ENCODE measurements around the gene PTGES3. TPM values are rescaled to one million over a fixed set of nuclear protein-coding genes. Genes with fewer than 3 reads are reported as not detected.
A peak's percentile ranks its signal among the peaks of the same experiment; 100 is the strongest.

The PTGES3 gene
- total and polyA plus RNA-seq, 7 experiments from 2014 or later: 111 to 289 (median 154) TPM

GRCh38 chr12:56645201-56645716 is 42.8 kb downstream of the PTGES3 start:
- intact Hi-C loops (cut with micrococcal nuclease): loop anchor here (5.0 kb wide), 2 partner anchors 467 to 718 kb away; partner anchors contain the start of genes PYM1 (in 1 of the 2) and STAT6 (in 1 of the 2)
- H3K27ac Mint-ChIP-seq: peak overlapping the region; percentile 97 to 100 (median 99)
- Histone ChIP-seq H3K27me3 (ENCODE audit: control insufficient read depth in 2 of 2, insufficient read depth in 2 of 2, low read length in 2 of 2) (no peaks in the 10 kb centered on the region), H3K36me3 (ENCODE audit: control insufficient read depth in 2 of 3, insufficient read depth in 3 of 3, low read length in 3 of 3) (peaks cover 12 to 40% (median 23%) of the 10 kb centered on the region in 3 experiments), H3K4me1 (ENCODE audit: control insufficient read depth in 2 of 2, insufficient read depth in 2 of 2, low read length in 2 of 2) (peaks cover 4 to 21% of the 10 kb centered on the region in 2 donors), H3K4me3 (ENCODE audit: low read length) (peak overlapping the region; percentile 83), H3K27ac (ENCODE audit: low read depth, low read length) (peak overlapping the region; percentile 93), H3K9me3 (ENCODE audit: control insufficient read depth in 2 of 3, low read length in 3 of 3) (no peaks in the 10 kb centered on the region)
- H3K9me3 Mint-ChIP-seq: no peaks in the 10 kb centered on the region
- peak in 1 of 9 donors; percentile 25 for DNase-seq
- H3K4me1 Mint-ChIP-seq: peaks cover 17 to 43% (median 36%) of the 10 kb centered on the region in 7 donors
- H3K27me3 Mint-ChIP-seq: no peaks in the 10 kb centered on the region
- peaks cover 6 to 33% (median 15%) of the 10 kb centered on the region in 5 donors for H3K36me3 Mint-ChIP-seq
- CTCF ChIA-PET: interaction anchor here (2.3 kb wide), 1 partner anchor 9 kb away, joined by 10 read pairs; no protein-coding TSS in a partner anchor
- POLR2A ChIA-PET: interaction anchor here (0.5 to 8.3 kb wide), 15 partner anchors 10 to 672 kb away, joined by 3 to 88 read pairs (median 5); partner anchors contain the start of genes BAZ2A, NACA, PTGES3 and RAB5B
- peak overlapping the region; percentile 82 to 98 (median 94) for H3K4me3 Mint-ChIP-seq
- no peak for ATAC-seq

- Mint-ChIP-seq H3K9me3 (no peaks in the 10 kb centered on the region), H3K27ac (peak overlapping the region; percentile 97 to 100 (median 99)), H3K4me3 (peak overlapping the region; percentile 82 to 98 (median 94)), H3K36me3 (peaks cover 6 to 36% (median 17%) of the 10 kb centered on the region in 5 donors), H3K4me1 (peaks cover 17 to 43% (median 39%) of the 10 kb centered on the region in 7 donors), H3K27me3 (no peaks in the 10 kb centered on the region)
- H3K27ac ChIP-seq (ENCODE audit: low read depth, low read length): peak overlapping the region; percentile 93
- H3K4me3 ChIP-seq (ENCODE audit: low read length): peak overlapping the region; percentile 83
- intact Hi-C loops (cut with micrococcal nuclease): loop anchor here (5.0 kb wide), 2 partner anchors 468 to 717 kb away; partner anchors contain the start of genes PYM1 (in 1 of the 2) and STAT6 (in 1 of the 2)
- peaks cover 4 to 21% of the 10 kb centered on the region in 2 donors for H3K4me1 ChIP-seq (ENCODE audit: control insufficient read depth in 2 of 2, insufficient read depth in 2 of 2, low read length in 2 of 2)
- H3K36me3 ChIP-seq (ENCODE audit: control insufficient read depth in 2 of 3, insufficient read depth in 3 of 3, low read length in 3 of 3): peaks cover 16 to 46% (median 27%) of the 10 kb centered on the region in 3 experiments
- ChIA-PET CTCF (interaction anchor here (2.3 kb wide), 1 partner anchor 8 kb away, joined by 10 read pairs; no protein-coding TSS in a partner anchor), POLR2A (interaction anchor here (0.6 to 8.3 kb wide), 11 partner anchors 10 to 107 kb away, joined by 3 to 88 read pairs (median 6); partner anchors contain the start of genes BAZ2A, NACA and PTGES3)
- no peaks in the 10 kb centered on the region for H3K27me3 ChIP-seq (ENCODE audit: control insufficient read depth in 2 of 2, insufficient read depth in 2 of 2, low read length in 2 of 2)
- no peak for ATAC-seq
- no peaks in the 10 kb centered on the region for H3K9me3 ChIP-seq (ENCODE audit: control insufficient read depth in 2 of 3, low read length in 3 of 3)
- no peak for DNase-seq
These were observed 43.4 kb downstream of the PTGES3 start for GRCh38 chr12:56644654-56645053.

GRCh38 chr12:56641219-56641618 is 46.9 kb downstream of the PTGES3 start:
- H3K36me3 Mint-ChIP-seq: peaks cover 6 to 48% (median 30%) of the 10 kb centered on the region in 5 donors
- Histone ChIP-seq H3K36me3 (ENCODE audit: control insufficient read depth in 2 of 3, insufficient read depth in 3 of 3, low read length in 3 of 3) (peaks cover 17 to 67% (median 46%) of the 10 kb centered on the region in 3 experiments), H3K4me3 (ENCODE audit: low read length) (no peak overlapping the region), H3K27ac (ENCODE audit: low read depth, low read length) (no peak overlapping the region), H3K4me1 (ENCODE audit: control insufficient read depth in 2 of 2, insufficient read depth in 2 of 2, low read length in 2 of 2) (peaks cover 5 to 21% of the 10 kb centered on the region in 2 donors), H3K9me3 (ENCODE audit: control insufficient read depth in 2 of 3, low read length in 3 of 3) (no peaks in the 10 kb centered on the region), H3K27me3 (ENCODE audit: control insufficient read depth in 2 of 2, insufficient read depth in 2 of 2, low read length in 2 of 2) (no peaks in the 10 kb centered on the region)
- peak overlapping the region in 1 of 9 donors; percentile 26 for H3K27ac Mint-ChIP-seq
- H3K4me3 Mint-ChIP-seq: no peak overlapping the region
- CTCF ChIA-PET: interaction anchor here (0.6 to 0.7 kb wide), 2 partner anchors 17 to 29 kb away, joined by 3 to 4 read pairs; no protein-coding TSS in a partner anchor
- peaks cover 25 to 63% (median 48%) of the 10 kb centered on the region in 7 donors for H3K4me1 Mint-ChIP-seq
- H3K9me3 Mint-ChIP-seq: peaks cover 0 to 1% (median 0%) of the 10 kb centered on the region in 11 donors
- H3K27me3 Mint-ChIP-seq: no peaks in the 10 kb centered on the region
- DNase-seq: no peak
- intact Hi-C loops (cut with micrococcal nuclease): no loop called here
- POLR2A ChIA-PET: interaction anchor here (0.8 to 8.3 kb wide), 4 partner anchors 12 to 46 kb away, joined by 3 to 88 read pairs (median 4); partner anchors contain the start of gene BAZ2A
- no peak for ATAC-seq

GRCh38 chr12:56637621-56638020 is 50.5 kb downstream of the PTGES3 start:
- H3K9me3 Mint-ChIP-seq: peaks cover 0 to 1% (median 0%) of the 10 kb centered on the region in 11 donors
- peaks cover 0 to 29% (median 17%) of the 10 kb centered on the region in 5 donors for H3K36me3 Mint-ChIP-seq
- H3K27ac ChIP-seq (ENCODE audit: low read depth, low read length): peak overlapping the region; percentile 83
- ATAC-seq (no peak), DNase-seq (no peak)
- H3K4me3 Mint-ChIP-seq: peak overlapping the region in 2 of 10 donors; percentile 17 to 21
- H3K9me3 ChIP-seq (ENCODE audit: control insufficient read depth in 2 of 3, low read length in 3 of 3): no peaks in the 10 kb centered on the region
- ChIA-PET CTCF (interaction anchor here (1.1 kb wide), 1 partner anchor 37 kb away, joined by 3 read pairs; no protein-coding TSS in a partner anchor), POLR2A (interaction anchor here (0.9 to 6.5 kb wide), 6 partner anchors 9 to 88 kb away, joined by 4 to 103 read pairs (median 30); partner anchors contain the start of genes BAZ2A, NACA and PTGES3)
- H3K4me1 ChIP-seq (ENCODE audit: control insufficient read depth in 2 of 2, insufficient read depth in 2 of 2, low read length in 2 of 2): peaks cover 22 to 29% of the 10 kb centered on the region in 2 donors
- H3K27me3 ChIP-seq (ENCODE audit: control insufficient read depth in 2 of 2, insufficient read depth in 2 of 2, low read length in 2 of 2): no peaks in the 10 kb centered on the region
- peaks cover 14 to 44% (median 34%) of the 10 kb centered on the region in 3 experiments for H3K36me3 ChIP-seq (ENCODE audit: control insufficient read depth in 2 of 3, insufficient read depth in 3 of 3, low read length in 3 of 3)
- peak overlapping the region; percentile 52 to 98 (median 89) for H3K27ac Mint-ChIP-seq
- H3K27me3 Mint-ChIP-seq: no peaks in the 10 kb centered on the region
- H3K4me1 Mint-ChIP-seq: peaks cover 28 to 69% (median 56%) of the 10 kb centered on the region in 7 donors
- H3K4me3 ChIP-seq (ENCODE audit: low read length): no peak overlapping the region
- intact Hi-C loops (cut with micrococcal nuclease): loop anchor here (2.0 to 10.0 kb wide), 13 partner anchors 21 to 1115 kb away; partner anchors contain the start of genes NACA (in 2 of the 2), RPL41 (in 2 of the 2), ZBTB39 (in 2 of the 2) and ZC3H10 (in 2 of the 2)

GRCh38 chr12:56636675-56637540 is 51.2 kb downstream of the PTGES3 start:
- peak; percentile 83 for ATAC-seq
- Histone ChIP-seq H3K27me3 (ENCODE audit: control insufficient read depth in 2 of 2, insufficient read depth in 2 of 2, low read length in 2 of 2) (no peaks in the 10 kb centered on the region), H3K36me3 (ENCODE audit: control insufficient read depth in 2 of 3, insufficient read depth in 3 of 3, low read length in 3 of 3) (peaks cover 7 to 37% (median 28%) of the 10 kb centered on the region in 3 experiments), H3K27ac (ENCODE audit: low read depth, low read length) (peak overlapping the region; percentile 83), H3K4me1 (ENCODE audit: control insufficient read depth in 2 of 2, insufficient read depth in 2 of 2, low read length in 2 of 2) (peaks cover 27 to 36% of the 10 kb centered on the region in 2 donors), H3K9me3 (ENCODE audit: control insufficient read depth in 2 of 3, low read length in 3 of 3) (no peaks in the 10 kb centered on the region), H3K4me3 (ENCODE audit: low read length) (peak overlapping the region; percentile 73)
- Mint-ChIP-seq H3K4me3 (peak overlapping the region; percentile 87 to 100 (median 96)), H3K36me3 (peaks cover 0 to 22% (median 17%) of the 10 kb centered on the region in 5 donors), H3K27ac (peak overlapping the region; percentile 89 to 99 (median 97)), H3K4me1 (peaks cover 28 to 69% (median 57%) of the 10 kb centered on the region in 7 donors), H3K27me3 (no peaks in the 10 kb centered on the region), H3K9me3 (peaks cover 0 to 1% (median 0%) of the 10 kb centered on the region in 11 donors)
- peak; percentile 86 to 99 (median 94) for DNase-seq
- ChIA-PET CTCF (interaction anchor here (0.6 to 2.2 kb wide), 20 partner anchors 8 to 663 kb away, joined by 3 to 16 read pairs (median 4); partner anchors contain the start of genes ATP5F1B, RAB5B and RNF41), POLR2A (interaction anchor here (0.6 to 6.5 kb wide), 16 partner anchors 8 to 593 kb away, joined by 3 to 103 read pairs (median 4); partner anchors contain the start of genes ATP5F1B, BAZ2A, NACA and PTGES3)
- intact Hi-C loops (cut with micrococcal nuclease): loop anchor here (1.0 to 10.0 kb wide), 19 partner anchors 9 to 1115 kb away; partner anchors contain the start of genes NACA (in 2 of the 2), RPL41 (in 2 of the 2), ZBTB39 (in 2 of the 2) and ZC3H10 (in 2 of the 2)
